NCI-H2081 treated with DMSO at 0.1 percent for 48 hours (cell line): ENCODE data around the gene PARP14.
"Not testable (repeated sequence)": the region's sequence is repeated elsewhere in the genome, so short reads cannot be mapped to it uniquely, and the experiment has no call there.

Source experiments
- DNase-seq: peaks from one replicate; lab custom pipeline; 2025; lab: John Stamatoyannopoulos, UW

The PARP14 gene, protein sequence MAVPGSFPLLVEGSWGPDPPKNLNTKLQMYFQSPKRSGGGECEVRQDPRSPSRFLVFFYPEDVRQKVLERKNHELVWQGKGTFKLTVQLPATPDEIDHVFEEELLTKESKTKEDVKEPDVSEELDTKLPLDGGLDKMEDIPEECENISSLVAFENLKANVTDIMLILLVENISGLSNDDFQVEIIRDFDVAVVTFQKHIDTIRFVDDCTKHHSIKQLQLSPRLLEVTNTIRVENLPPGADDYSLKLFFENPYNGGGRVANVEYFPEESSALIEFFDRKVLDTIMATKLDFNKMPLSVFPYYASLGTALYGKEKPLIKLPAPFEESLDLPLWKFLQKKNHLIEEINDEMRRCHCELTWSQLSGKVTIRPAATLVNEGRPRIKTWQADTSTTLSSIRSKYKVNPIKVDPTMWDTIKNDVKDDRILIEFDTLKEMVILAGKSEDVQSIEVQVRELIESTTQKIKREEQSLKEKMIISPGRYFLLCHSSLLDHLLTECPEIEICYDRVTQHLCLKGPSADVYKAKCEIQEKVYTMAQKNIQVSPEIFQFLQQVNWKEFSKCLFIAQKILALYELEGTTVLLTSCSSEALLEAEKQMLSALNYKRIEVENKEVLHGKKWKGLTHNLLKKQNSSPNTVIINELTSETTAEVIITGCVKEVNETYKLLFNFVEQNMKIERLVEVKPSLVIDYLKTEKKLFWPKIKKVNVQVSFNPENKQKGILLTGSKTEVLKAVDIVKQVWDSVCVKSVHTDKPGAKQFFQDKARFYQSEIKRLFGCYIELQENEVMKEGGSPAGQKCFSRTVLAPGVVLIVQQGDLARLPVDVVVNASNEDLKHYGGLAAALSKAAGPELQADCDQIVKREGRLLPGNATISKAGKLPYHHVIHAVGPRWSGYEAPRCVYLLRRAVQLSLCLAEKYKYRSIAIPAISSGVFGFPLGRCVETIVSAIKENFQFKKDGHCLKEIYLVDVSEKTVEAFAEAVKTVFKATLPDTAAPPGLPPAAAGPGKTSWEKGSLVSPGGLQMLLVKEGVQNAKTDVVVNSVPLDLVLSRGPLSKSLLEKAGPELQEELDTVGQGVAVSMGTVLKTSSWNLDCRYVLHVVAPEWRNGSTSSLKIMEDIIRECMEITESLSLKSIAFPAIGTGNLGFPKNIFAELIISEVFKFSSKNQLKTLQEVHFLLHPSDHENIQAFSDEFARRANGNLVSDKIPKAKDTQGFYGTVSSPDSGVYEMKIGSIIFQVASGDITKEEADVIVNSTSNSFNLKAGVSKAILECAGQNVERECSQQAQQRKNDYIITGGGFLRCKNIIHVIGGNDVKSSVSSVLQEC (N-terminal part only)

DNA sequence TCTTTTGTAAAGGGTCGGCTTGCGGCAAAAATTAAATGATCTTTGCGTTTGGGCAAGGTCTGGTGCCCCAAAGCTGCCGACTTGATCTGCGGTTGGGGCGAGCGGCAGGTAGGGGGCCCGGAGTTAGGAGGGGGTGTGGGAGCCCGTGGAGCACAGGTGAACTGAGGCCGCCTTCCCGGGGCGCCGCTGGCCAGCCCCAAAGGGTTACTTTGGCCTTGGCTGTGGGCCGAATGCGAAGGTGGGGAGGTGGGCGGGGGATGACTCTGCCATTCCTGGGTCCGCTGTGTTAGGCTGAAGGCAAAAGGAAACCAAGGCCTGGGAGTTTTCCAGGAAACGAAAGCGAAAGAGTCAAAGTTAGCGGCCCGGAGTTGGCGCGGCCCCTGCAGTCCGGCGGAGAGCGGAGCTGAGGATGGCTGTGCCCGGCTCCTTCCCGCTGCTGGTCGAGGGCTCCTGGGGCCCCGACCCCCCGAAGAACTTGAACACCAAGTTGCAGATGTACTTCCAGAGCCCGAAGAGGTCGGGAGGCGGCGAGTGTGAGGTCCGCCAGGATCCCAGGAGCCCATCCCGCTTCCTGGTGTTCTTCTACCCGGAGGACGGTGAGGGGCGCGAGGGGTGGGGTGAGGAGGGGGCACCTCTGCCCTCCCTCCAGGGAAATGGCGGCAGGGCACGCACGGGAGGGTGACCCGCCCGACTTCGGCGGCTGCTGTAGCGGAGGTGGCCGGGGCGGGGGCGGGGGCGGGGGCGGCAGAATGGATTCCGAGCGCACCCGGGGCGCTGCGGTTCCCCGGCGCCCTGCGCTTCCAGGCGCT, at the start of gene PARP14:
Gene PARP14, plus strand, starts transcription at position 365 of the 809 bp plus-strand sequence. Its CDS starts 45 bp downstream, at position 410.
- DNase-seq: no peak

DNA sequence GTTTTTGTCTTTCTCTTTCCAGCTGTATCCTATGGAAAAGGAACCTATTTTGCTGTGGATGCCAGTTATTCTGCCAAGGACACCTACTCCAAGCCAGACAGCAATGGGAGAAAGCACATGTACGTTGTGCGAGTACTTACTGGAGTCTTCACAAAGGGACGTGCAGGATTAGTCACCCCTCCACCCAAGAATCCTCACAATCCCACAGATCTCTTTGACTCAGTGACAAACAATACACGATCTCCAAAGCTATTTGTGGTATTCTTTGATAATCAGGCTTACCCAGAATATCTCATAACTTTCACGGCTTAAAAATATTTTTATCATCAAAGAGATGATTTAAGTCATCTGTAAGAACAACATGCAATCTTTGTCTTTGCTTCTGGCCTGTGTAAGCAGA, 44.9 kb upstream of the PARP14 start:
- no peak for DNase-seq

DNA sequence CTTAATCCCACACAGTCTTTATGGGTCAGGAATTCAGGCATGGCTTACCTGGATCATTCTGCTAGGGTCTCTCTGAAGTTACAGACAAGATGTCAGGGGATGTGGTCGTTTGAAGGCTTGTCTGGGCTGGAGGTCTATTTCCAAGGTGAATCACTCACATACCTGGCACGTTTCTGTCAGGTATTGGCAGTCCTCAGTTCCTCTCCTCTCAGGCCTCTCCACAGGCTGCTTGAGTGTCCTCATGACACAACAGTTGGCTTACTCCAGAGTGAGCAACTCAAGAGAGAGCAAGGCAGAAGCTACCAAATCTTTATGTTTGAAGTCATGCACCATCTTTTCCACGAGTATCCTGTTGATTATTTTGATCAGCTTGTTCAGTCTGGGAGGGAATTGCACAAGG, 43.9 kb upstream of the PARP14 start:
- DNase-seq: no peak

DNA sequence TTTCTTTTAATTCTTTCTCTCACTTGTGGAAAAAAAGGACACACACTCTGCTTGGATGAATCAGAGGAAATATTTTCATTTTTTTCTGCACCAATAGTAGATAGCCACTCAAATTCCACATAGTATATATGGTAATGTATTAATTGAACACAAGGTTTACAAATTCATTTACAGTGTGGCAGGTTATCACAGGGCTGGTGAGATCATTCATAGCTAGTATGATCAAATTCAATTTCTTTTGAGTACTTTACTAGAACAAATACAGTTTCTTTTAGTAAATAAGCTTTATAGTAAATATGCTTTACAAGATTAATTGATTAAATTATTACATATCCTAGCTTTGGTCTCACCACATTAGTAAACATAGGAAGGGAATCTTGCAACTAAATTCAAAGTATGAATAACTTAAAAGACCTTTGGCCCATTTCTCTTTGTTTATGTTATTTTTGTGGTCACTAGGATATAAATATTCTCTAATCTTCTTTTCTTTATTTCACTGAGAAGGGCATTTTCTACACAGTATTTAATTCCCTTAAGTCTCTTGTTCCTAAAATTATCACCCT, 40.1 kb upstream of the PARP14 start:
- no peak for DNase-seq

DNA sequence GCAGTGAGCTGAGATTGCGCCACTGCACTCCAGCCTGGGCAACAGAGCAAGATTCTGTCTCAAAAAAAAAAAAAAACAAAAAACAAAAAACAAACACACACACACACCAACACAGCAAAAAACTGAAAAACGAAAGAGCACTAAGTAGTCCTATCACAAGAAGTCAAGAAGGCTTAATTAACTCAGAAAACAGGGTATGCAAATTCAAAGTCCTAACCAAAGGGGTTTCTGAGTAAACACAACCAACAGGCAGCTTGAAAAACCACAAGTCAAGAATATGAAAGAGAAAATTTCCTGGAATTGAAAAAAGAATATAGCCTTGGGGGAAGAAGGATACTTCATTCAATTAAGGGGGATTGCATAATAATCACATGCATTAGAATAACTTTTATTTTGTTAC, 37.7 kb upstream of the PARP14 start:
- DNase-seq: no peak

DNA sequence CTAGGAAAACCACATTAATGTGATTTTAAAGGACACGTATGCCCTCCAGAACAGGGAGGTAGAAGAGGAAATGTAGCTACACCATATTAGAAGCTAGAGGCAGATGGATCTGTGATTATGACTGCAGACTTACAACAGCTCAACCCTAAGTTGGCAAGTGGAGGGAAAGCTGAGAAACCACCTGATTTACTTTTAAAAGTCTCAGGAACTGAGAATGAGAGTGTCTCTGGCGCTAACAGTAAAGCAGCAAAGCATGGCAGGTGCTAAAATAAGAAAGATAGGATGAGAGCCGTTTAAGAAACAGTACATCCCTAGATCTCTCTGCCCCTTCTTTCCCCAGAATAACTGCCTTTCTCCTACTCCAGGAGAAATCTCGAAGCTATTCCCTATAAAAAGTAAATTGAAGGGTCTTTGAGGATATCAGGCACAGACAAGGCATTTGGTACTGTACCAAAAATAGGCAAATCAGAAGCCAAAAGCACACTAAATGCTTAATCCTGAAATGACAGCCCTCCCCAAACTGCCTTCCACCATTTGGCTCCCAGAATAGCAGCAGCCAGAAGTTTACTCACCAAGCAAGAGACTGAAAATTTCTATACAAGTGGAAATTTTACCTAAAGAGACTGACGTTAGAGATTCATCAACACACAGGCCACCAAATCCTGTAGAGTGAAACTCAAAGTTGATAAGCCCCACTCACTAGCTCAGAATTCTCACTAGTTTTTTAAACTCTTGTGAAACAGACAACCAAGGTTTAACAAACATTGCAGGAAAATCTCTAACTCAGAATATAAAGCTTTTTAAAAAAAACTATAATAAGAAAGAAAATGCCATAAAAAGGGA, 34.3 kb upstream of the PARP14 start:
- no peak for DNase-seq

DNA sequence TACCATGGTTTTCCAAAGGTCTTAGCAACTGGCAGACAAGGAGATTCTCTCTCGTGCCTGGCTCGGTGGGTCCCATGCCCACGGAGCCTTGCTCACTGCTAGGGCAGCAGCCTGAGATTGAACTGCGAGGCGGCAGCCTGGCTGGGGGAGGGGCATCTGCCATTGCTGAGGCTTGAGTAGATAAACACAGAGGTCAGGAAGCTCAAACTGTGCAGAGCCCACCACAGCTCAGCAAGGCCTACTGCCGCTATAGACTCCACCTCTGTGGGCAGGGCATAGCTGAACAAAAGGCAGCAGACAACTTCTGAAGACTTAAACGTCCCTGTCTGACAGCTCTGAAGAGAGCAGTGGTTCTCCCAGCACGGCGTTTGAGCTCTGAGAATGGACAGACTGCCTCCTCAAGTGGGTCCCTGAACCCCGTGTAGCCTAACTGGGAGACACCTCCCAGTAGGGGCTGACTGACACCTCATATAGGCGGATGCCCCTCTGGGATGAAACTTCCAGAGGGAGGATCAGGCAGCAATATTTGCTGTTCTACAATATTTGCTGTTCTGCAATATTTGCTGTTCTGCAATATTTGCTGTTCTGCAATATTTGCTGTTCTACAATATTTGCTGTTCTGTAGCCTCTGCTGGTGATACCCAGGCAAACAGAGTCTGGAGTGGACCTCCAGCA, 29.3 kb upstream of the PARP14 start:
- DNase-seq: not testable (repeated sequence)

DNA sequence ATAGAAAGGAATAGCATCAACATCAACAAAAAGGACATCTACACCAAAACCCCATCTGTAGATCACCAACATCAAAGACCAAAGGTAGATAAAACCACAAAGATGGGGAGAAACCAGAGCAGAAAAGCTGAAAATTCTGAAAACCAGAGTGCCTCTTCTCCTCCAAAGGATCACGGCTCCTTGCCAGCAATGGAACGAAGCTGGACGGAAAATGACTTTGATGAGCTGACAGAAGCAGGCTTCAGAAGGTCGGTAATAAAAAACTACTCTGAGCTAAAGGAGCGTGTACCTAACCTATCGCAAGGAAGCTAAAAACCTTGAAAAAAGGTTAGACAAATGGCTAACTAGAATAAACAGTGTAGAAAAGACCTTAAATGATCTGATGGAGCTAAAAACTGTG, 28.7 kb upstream of the PARP14 start:
- DNase-seq: not testable (repeated sequence)

DNA sequence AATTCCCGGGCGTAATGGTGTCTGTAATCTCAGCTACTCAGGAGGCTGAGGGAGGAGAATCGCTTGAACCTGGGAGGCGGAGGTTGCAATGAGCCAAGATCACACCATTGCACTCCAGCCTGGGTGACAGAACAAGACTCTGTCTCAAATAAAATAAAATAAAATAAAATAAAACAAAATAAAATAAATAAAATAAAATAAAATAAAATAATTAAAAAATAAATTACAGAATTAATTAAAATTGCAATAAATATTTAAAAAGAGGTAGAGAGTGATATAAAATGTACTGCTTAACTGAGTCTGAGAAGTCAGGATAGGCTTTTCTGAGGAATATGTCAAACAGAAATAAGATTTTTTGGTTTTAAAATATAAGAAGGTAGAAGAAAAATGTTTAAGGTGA, 22.3 kb upstream of the PARP14 start:
- not testable (repeated sequence) for DNase-seq

DNA sequence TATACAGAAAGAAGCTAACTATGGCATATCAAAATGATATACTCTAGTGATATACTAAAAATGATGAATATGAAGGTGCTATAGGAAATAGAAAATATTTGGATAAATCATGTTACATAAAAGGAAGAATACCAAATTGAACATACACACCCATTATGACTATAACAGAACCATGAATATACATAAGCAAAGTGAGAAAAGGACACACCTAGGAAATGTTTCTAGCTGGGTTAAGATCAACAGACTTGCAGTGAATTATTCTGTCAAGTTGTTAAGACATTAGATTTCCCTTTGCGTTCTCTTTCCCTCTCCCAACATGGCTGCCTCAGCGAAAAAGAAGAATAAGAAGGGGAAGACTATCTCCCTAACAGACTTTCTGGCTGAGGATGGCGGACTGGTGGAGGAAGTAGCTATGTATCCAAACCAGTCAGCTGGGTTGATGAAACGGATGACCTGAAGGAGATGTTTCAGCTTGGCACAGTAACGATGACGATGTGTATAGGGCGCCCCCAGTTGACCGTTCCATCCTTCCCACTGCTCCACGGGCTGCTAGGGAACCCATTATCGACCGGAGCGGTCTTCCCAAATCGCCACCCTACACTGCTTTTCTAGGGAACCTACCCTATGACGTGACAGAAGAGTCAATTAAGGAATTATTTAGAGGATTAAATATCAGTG, 20.2 kb upstream of the PARP14 start:
- DNase-seq: no peak

DNA sequence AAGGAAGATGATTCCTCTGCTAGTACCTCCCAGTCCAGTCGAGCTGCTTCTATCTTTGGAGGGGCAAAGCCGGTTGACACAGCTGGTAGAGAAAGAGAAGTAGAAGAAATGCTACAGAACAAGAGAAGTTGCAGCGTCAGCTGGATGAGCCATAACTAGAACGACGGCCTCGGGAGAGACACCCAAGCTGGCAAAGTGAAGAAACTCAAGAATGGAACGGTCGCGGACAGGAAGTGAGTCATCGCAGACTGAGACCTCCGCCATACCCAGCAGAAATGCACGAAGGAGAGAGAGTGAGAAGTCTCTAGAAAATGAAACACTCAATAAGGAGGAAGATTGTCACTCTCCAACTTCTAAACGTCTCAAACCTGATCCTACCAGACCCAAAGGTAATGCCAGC, 19.0 kb upstream of the PARP14 start:
- DNase-seq: no peak

DNA sequence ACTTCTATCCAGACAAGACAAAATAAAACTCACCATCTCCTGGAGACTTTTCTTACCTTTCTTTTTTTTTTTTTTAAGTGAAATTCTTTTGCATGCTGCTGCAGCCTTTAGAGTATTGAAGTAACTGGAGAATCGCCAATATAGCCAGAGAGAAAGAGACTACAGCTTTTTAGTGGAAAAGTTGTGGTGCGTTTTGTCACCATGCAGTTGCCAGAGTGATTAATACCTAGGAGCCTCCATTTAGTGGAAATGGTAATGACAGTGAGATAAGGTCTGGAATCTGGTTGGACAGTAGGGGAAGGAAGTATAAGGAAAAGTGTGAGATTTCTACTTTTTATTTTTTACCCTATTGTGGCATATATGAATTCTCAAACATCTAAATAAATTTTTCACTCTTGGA, 18.1 kb upstream of the PARP14 start:
- DNase-seq: no peak

DNA sequence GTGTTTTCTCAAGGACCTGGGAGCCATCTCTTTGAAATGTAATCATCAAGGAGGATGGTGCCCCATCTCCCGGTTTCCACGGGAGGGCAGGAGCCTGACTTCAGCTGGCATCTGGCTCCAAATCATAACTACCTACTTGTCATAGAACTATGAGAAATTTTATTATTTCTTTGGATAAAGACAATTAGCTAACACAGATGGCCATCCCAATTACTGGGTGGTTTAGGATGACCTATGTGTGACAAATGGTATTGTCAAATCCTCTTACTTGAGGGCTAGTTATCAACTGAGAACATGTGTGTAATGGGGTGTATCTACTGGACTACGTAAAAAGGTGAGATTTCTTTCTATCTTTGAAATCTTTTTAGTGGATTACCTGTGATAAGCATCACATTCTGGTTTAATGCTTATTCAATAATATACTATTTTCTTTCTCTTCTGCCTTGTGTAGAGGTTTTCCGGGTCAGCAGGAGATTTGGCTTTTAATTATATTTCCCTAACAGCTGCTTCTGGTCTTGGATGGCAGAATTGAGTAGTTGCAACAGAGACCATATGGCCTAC, 15.3 kb upstream of the PARP14 start:
- no peak for DNase-seq

DNA sequence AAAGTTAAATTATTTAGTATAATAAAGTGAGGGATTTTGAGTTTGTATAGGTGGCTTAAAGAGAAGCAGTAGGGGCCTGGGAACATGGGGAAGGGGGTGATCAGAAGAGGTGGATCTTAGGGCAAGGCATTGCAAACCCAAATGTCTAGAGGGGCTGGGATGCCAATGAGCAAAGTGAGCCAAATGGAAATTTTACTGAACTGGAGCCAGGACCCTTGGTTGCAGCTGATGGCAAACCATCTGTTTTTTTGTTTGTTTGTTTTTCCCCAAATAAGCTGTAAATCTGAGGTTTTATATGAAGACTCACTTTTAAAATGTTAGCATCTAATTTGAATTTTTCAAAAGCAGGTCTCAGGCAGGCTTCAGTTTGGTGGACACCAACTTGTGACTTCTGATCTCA, 14.8 kb upstream of the PARP14 start:
- DNase-seq: no peak

DNA sequence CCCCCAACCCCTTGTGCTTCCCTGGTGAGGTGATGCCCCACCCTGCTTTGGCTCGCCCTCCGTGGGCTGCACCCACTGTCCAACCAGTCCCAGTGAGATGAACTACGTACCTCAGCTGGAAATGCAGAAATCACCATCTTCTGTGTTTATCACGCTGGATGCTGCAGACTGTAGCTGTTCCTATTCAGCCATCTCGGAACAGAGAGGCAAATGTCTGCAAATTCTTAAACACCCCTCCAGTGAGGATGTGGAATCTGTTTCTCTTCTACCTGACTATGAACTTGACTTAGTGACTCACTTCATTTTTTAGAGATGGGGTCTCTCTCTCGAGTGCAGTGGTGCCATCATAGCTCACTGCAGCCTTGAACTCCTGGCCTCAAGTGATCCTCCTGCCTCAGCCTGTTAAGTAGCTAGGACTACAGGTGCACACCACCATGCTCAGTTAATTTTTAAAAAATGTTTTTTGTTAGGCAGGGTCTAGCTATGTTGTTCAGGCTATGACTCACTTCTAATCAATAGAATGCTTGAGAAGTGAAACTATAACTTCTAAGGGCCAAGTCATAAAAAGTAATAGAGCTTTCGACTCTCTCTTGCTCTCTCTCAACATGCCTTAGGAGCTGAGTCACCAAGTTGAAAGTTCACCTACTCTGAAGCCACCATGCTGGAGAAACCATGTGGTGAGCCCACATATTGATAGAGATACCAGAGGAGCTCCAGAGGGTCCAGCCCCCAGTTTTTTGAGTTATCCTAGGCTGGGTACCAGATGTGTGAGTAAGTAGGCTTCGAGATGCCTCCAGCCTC, 11.5 kb upstream of the PARP14 start:
- DNase-seq: no peak

DNA sequence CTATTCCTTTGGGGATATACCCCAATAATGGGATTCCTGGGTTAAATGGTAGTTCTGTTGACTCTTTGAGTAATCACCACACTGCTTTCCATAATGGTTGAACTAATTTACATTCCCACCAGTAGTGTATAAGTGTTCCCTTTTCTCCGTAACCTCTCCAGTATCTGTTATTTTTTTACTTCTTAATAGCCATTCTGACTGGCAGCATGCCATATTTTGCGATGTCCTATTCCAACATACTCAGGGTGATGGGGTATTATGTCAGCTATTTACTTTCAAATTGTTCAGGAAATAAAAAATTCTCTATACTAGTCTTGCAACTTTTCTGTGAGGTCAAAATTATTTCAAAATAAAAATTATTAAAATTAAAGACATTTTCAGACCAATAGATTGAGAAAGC, 9.1 kb upstream of the PARP14 start:
- no peak for DNase-seq

DNA sequence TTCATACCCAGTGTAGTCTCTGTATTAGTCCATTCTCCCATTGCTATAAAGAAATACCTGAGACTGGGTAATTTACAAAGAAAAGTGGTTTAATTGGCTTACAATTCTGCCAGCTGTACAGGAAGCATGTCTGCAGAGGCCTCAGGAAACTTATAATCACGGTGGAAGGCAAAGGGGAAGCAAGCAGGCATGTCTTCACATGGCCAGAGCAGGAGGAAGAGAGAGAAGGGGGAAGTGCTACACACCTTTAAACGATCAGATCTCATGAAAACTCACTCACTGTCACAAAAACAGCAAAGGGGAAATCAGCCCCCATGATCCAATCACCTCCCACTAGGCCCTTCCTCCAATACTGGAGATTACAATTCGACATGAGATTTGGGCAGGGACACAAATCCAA, 6.3 kb upstream of the PARP14 start:
- no peak for DNase-seq

DNA sequence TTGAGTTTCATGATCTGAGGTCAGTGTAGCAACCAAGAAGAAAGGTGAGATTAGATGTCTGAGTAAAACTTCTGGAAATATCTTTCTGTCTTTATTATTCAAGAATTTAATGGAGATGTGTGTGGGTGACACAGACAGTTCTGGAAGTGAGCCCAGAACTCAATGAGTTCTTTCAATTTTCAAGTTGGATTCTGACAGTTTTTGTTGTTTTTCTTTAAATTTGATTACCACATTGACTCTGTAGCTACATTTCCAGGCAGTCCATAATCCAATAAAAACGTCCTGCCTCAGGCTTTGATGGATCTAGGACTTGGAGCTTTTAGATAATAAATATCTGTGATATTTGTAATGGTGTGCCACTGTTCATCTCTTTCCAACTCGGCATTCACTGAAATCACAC, 3.9 kb upstream of the PARP14 start:
- no peak for DNase-seq
